A673 (cell line): ENCODE measurements around the gene FAM162A. TPM values are rescaled to one million over a fixed set of nuclear protein-coding genes. Genes with fewer than 3 reads are reported as not detected.

ENCODE experiments used
- Bru-seq: library from RNA; stranded (reverse); fragments of 400-500 nt; gene quantifications from one replicate; lab custom pipeline; 2021; lab: Mats Ljungman, UMichigan
- BruChase-seq, 2 experiments: library from RNA; stranded (reverse); fragments of 400-500 nt; gene quantifications; one replicate each; lab custom pipeline; 2021; lab: Mats Ljungman, UMichigan
- BruUV-seq: library from RNA; stranded (reverse); fragments of 400-500 nt; replicated peaks from 2 replicates; lab custom pipeline; 2021; lab: Mats Ljungman, UMichigan
- CTCF ChIA-PET: fragments of 300-600 bp; sonication (Branson Sonifier 250); formaldehyde crosslinking; loops from one replicate; lab custom pipeline; 2022; ENCODE audit warnings: antibody characterized with exemption; lab: Charles Lee
- POLR2A ChIA-PET: fragments of 300-600 bp; sonication (Branson Sonifier 250); formaldehyde crosslinking; loops from one replicate; lab custom pipeline; 2022; ENCODE audit warnings: antibody characterized with exemption; ENCODE audit not compliant: low non-redundant PET; lab: Charles Lee
- DNase-seq: peaks from one replicate; pipeline ENCODE4 v3.0.0-alpha.2; 2015; ENCODE audit warnings: low spot score
- H3K27ac ChIP-seq: fragments of 200-600 bp; sonication (generic); 2 replicates; pipeline ENCODE4 v1.5.1; 2016; ENCODE audit warnings: mixed run types, low read depth, mild to moderate bottlenecking, mixed read lengths, antibody characterized with exemption, low read length; ENCODE audit not compliant: poor library complexity, severe bottlenecking
- H3K27me3 ChIP-seq: fragments of 200-600 bp; sonication (generic); replicated peaks from 2 replicates; pipeline ENCODE4 v1.6.1; 2017; ENCODE audit warnings: mixed run types, low read depth, mild to moderate bottlenecking, mixed read lengths, antibody characterized with exemption, low read length; ENCODE audit not compliant: insufficient read depth, poor library complexity
- H3K36me3 ChIP-seq: fragments of 200-600 bp; sonication (generic); 2 replicates; pipeline ENCODE4 v1.6.1; 2016; ENCODE audit warnings: mixed run types, mild to moderate bottlenecking, mixed read lengths, antibody characterized with exemption, low read length; ENCODE audit not compliant: insufficient read depth, poor library complexity, severe bottlenecking
- H3K4me1 ChIP-seq: fragments of 200-600 bp; sonication (generic); 2 replicates; pipeline ENCODE4 v1.6.1; 2017; ENCODE audit warnings: mixed run types, mild to moderate bottlenecking, mixed read lengths, antibody characterized with exemption, low read length; ENCODE audit not compliant: insufficient read depth, poor library complexity, severe bottlenecking
- H3K4me3 ChIP-seq: fragments of 200-600 bp; sonication (generic); 2 replicates; pipeline ENCODE4 v1.5.1; 2016; ENCODE audit warnings: low read depth, mixed run types, mild to moderate bottlenecking, mixed read lengths, low read length; ENCODE audit not compliant: poor library complexity, severe bottlenecking
- H3K9me3 ChIP-seq: fragments of 200-600 bp; sonication (generic); 2 replicates; pipeline ENCODE4 v1.6.1; 2016; ENCODE audit warnings: mixed run types, low read depth, mild to moderate bottlenecking, mixed read lengths, antibody characterized with exemption, low read length; ENCODE audit not compliant: poor library complexity, severe bottlenecking
- CTCF ChIP-seq: fragments of 300-800, 200-600 bp; sonication (generic); conservative IDR thresholded peaks from 2 replicates; pipeline ENCODE4 v1.5.1; 2017; ENCODE audit warnings: low read depth, mild to moderate bottlenecking, antibody characterized with exemption, low read length, moderate library complexity, mixed read lengths
- EZH2 ChIP-seq: fragments of 200-600 bp; sonication (generic); IDR thresholded peaks from 2 replicates; pipeline ENCODE4 v1.6.1; 2017; ENCODE audit warnings: borderline replicate concordance, low read depth, mild to moderate bottlenecking, mixed read lengths, antibody characterized with exemption, low read length; ENCODE audit not compliant: poor library complexity, severe bottlenecking
- intact Hi-C: fragments of 100-400 bp; cut with micrococcal nuclease; formaldehyde crosslinking; loops from one replicate; pipeline ENCODE4 v1.10.0; 2022; ENCODE audit not compliant: unreplicated experiment
- long read RNA-seq: library from polyadenylated mRNA; stranded (forward); transcript quantifications from one replicate; pipeline ENCODE4 v2.0.0, GENCODE V29; 2022
- total RNA-seq: library from RNA; stranded (reverse); gene quantifications from 2 replicates; pipeline ENCODE4 v1.2.3, GENCODE V29; 2021

Gene FAM162A
- total RNA-seq (54.7 and 58.1 TPM in 2 replicates), Bru-seq, nascent RNA (percentile 73 among the genes with signal in this experiment), BruChase-seq, experiment 1, labeled RNA remaining after a 2-hour chase (percentile 65 among the genes with signal in this experiment), BruChase-seq, experiment 2, labeled RNA remaining after a 6-hour chase (percentile 65 among the genes with signal in this experiment)
- long read RNA-seq, transcript FAM162A-203 (5 exons, 3,052 nt) = major isoform, 81 of 84 reads
- long read RNA-seq, partial matches to known transcripts = 1 of 84 reads
- long read RNA-seq, other reads (novel, unspliced or antisense) = 2 of 84 reads

- Histone ChIP-seq H3K9me3 (no peaks in the 10 kb centered on the region), H3K27me3 (no peaks in the 10 kb centered on the region), H3K4me1 (peaks cover 14% of the 10 kb centered on the region), H3K36me3 (no peaks in the 10 kb centered on the region), H3K27ac (peak within 1 kb of the TSS; percentile 69), H3K4me3 (peak within 1 kb of the TSS; percentile 73)
- CTCF ChIA-PET = interaction anchor here (0.5 to 1.6 kb wide), 5 partner anchors 9 to 296 kb away, joined by 3 to 13 read pairs (median 4); no protein-coding TSS in a partner anchor
- peak; percentile 97 for DNase-seq
- intact Hi-C loops = loop anchor here (1.0 kb wide), 1 partner anchor 410 kb away; no protein-coding TSS in a partner anchor
- POLR2A ChIA-PET = interaction anchor here (0.7 kb wide), 1 partner anchor 106 kb away, joined by 4 read pairs; no protein-coding TSS in a partner anchor
- TF ChIP-seq CTCF (peak; percentile 77), EZH2 (no peak)
- no TSS peak for BruUV-seq
These were observed at the start of gene FAM162A for GRCh38 chr3:122383771-122384697. TSS of gene FAM162A (plus strand) at chr3:122384182. CDS start at chr3:122384266, 84 bp downstream.

GRCh38 chr3:122342803-122343202 lies 41.2 kb upstream of the FAM162A start:
- Histone ChIP-seq H3K4me1 (no peaks in the 10 kb centered on the region), H3K4me3 (no peak overlapping the region), H3K27ac (no peak overlapping the region), H3K36me3 (no peaks in the 10 kb centered on the region), H3K9me3 (no peaks in the 10 kb centered on the region), H3K27me3 (no peaks in the 10 kb centered on the region)
- ChIA-PET POLR2A (no interaction called here), CTCF (no interaction called here)
- no peak for DNase-seq
- BruUV-seq = no TSS peak
- TF ChIP-seq CTCF (no peak), EZH2 (no peak)
- intact Hi-C loops = no loop called here

GRCh38 chr3:122343654-122344053 lies 40.3 kb upstream of the FAM162A start:
- intact Hi-C loops = no loop called here
- Histone ChIP-seq H3K36me3 (no peaks in the 10 kb centered on the region), H3K27me3 (no peaks in the 10 kb centered on the region), H3K9me3 (no peaks in the 10 kb centered on the region), H3K4me3 (no peak overlapping the region), H3K4me1 (no peaks in the 10 kb centered on the region), H3K27ac (no peak overlapping the region)
- POLR2A ChIA-PET = no interaction called here
- CTCF ChIA-PET = no interaction called here
- TF ChIP-seq EZH2 (no peak), CTCF (no peak)
- no peak for DNase-seq
- no TSS peak for BruUV-seq
